Gastrocnemius medialis (tissue), 4 donors: ENCODE results near the gene G0S2.

Experiments used
- CTCF ChIP-seq, 5 experiments: fragments of 450-650 bp in 3 of 5; fragments of 200-600 bp in 2 of 5; sonication (generic) in 2 of 5; IDR thresholded peaks in 4 of 5; conservative IDR thresholded peaks in 1 of 5; 1 replicate in 4 of 5; 2 replicates in 1 of 5; pipeline ENCODE4 v1.5.1; 2016 to 2019; ENCODE audit warnings: antibody characterized with exemption in 5 of 5, mild to moderate bottlenecking in 3 of 5, moderate library complexity in 3 of 5
- POLR2A ChIP-seq, 2 donors: fragments of 450-650 bp; IDR thresholded peaks; one replicate each; pipeline ENCODE4 v1.6.1; 2017; ENCODE audit warnings: antibody characterized with exemption in 2 of 2, mild to moderate bottlenecking in 2 of 2, moderate library complexity in 2 of 2

GRCh38 chr1:209657918-209658317 is 17.3 kb upstream of the G0S2 start:
- TF ChIP-seq CTCF (IDR thresholded peaks at IDR 0.05 in 4 of 5, conservative IDR thresholded peaks at IDR 0.05 in 1 of 5), result no peak
- TF ChIP-seq POLR2A (IDR thresholded peaks at IDR 0.05), result no peak
